Ovary (tissue), 9 donors: ENCODE measurements around the gene TP63. TPM values are rescaled to one million over a fixed set of nuclear protein-coding genes. Genes with fewer than 3 reads are reported as not detected.

Experiments used
- DNase-seq, 5 donors: peaks; one replicate each; pipeline ENCODE4 v3.0.0-alpha.2; 2019 to 2020
- H3K27ac ChIP-seq, 2 donors: fragments of 200-600 bp; one replicate each; pipeline versions ENCODE4 v1.5.1 to v1.8.0; 2019 to 2022
- H3K27me3 ChIP-seq: fragments of 200-600 bp; one replicate; pipeline ENCODE4 v1.8.0; 2022
- H3K36me3 ChIP-seq: fragments of 200-600 bp; sonication (generic); one replicate; pipeline ENCODE4 v1.5.1; 2019
- H3K4me1 ChIP-seq: one replicate; pipeline ENCODE4 v1.8.1; 2013; ENCODE audit warnings: mild to moderate bottlenecking, moderate library complexity; ENCODE audit not compliant: insufficient read depth
- H3K4me3 ChIP-seq: fragments of 200-600 bp; sonication (generic); one replicate; pipeline ENCODE4 v1.5.1; 2017
- H3K9me3 ChIP-seq, 2 donors: fragments of 200-600 bp in 1 of 2; sonication (generic) in 1 of 2; one replicate each; pipeline versions ENCODE4 v1.5.1 to v1.8.1; 2013 to 2019; ENCODE audit warnings: mild to moderate bottlenecking in 1 of 2, moderate library complexity in 1 of 2
- EP300 ChIP-seq: sonication (generic); formaldehyde crosslinking; IDR thresholded peaks from one replicate; pipeline ENCODE4 v1.6.1; 2017; ENCODE audit warnings: antibody characterized with exemption
- POLR2A ChIP-seq: fragments of 450-650 bp; IDR thresholded peaks from one replicate; pipeline ENCODE4 v1.6.1; 2017; ENCODE audit warnings: antibody characterized with exemption, mild to moderate bottlenecking, moderate library complexity
- WGBS, 3 donors: extraction: QIAGEN DNeasy Blood & Tissue Kit in 1 of 3; methylation state at CpG; one replicate each; pipeline versions ENCODE4 v1.1.5 to v1.1.7; 2013 to 2017; 5-methylcytosine and 5-hydroxymethylcytosine counted together
- intact Hi-C, 4 donors: fragments of 100-400 bp; cut with DNase I; formaldehyde crosslinking; loops; one replicate each; pipeline versions ENCODE4 v1.11.0 to v1.15.1; 2022 to 2023
- polyA plus RNA-seq, 2 donors: library from polyadenylated mRNA; stranded (reverse); fragments of 200-250 nt in 1 of 2; fragments of 350-450 nt in 1 of 2; fragmentation: Illumina TruSeq in 1 of 2; extraction: RNeasy Lipid Tissue Mini Kit (QIAGEN cat#74804) in 1 of 2; gene quantifications; one replicate each; pipeline ENCODE4 v1.2.3, GENCODE V29; 2013 to 2014
- total RNA-seq, 7 donors: library from RNA; depleted of rRNA in 2 of 7; stranded (reverse); fragments of >200 nt in 2 of 7; fragmentation: NEBNext Ultra II Directional in 3 of 7; extraction: Animal tissue kit (Norgen Biotek cat#: 25700) in 3 of 7; gene quantifications; one replicate each; pipeline versions ENCODE4 v1.1.0 to v1.2.4, GENCODE V29; 2016 to 2023
- TF ChIP-seq, protein P1 (sequence below), 3 donors: fragments of 450-650 bp in 2 of 3; fragments of 200-600 bp in 1 of 3; IDR thresholded peaks; one replicate each; pipeline versions ENCODE4 v1.5.1 to v1.8.0; 2016 to 2022; ENCODE audit warnings: antibody characterized with exemption in 3 of 3, mild to moderate bottlenecking in 1 of 3
- donor health status: DM: no; HTN: no; CAD: no; lungs with moderate emphysema.
- donor health status: DM: no; HTN: no; CAD: no.
- donor health status: Bipolar disorder and iron deficiency.
- donor health status: DM: yes; HTN: yes; CAD: no.
- donor health status: DM: no; HTN: no; CAD: no.
- donor health status: DM: yes; HTN: yes; CAD: no.

The TP63 gene
- total and polyA plus RNA-seq, 9 donors = 0.15 to 0.79 (median 0.22) TPM; not detected in 1

DNA sequence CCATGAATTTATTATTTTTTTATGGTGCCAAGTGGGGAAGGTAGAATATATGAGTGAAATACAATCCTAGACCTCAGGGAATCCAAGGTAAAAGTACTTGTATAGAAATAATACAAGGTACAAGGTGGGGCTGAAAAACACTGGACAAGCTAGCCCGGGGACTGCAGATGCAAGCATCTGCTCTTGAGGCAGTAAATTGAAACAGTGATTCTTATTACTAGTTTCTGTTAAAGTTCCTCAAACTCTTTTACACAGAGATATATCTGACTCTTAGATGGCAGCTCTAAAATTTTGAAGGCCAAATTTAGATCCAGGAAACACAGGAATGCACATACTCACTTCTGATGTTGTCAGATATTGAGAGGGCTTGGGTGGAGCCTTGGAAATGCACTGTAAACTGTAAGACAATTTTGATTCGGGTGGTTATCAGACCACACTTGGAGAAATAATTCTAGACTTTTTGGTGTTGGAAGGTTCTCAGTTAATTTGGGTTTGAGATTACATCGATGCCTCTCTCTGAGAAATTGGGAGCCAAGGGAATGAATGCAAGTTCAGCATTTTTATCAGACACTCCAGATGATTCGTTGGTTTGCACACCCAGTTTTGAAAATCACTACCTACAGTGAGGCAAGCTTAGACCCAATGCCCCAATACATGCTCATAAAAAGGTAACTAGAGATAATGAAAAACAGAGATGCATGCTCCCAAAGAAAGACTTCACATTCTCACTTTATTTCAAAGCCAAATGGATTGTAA, 7.3 kb downstream of the TP63 start:
- no peaks in the 10 kb centered on the region for H3K27me3 ChIP-seq
- no peak for TF ChIP-seq EP300
- TF ChIP-seq, protein P1, sequence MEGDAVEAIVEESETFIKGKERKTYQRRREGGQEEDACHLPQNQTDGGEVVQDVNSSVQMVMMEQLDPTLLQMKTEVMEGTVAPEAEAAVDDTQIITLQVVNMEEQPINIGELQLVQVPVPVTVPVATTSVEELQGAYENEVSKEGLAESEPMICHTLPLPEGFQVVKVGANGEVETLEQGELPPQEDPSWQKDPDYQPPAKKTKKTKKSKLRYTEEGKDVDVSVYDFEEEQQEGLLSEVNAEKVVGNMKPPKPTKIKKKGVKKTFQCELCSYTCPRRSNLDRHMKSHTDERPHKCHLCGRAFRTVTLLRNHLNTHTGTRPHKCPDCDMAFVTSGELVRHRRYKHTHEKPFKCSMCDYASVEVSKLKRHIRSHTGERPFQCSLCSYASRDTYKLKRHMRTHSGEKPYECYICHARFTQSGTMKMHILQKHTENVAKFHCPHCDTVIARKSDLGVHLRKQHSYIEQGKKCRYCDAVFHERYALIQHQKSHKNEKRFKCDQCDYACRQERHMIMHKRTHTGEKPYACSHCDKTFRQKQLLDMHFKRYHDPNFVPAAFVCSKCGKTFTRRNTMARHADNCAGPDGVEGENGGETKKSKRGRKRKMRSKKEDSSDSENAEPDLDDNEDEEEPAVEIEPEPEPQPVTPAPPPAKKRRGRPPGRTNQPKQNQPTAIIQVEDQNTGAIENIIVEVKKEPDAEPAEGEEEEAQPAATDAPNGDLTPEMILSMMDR (IDR thresholded peaks at IDR 0.05) = no peak
- TF ChIP-seq POLR2A = no peak
- no peak overlapping the region for H3K4me3 ChIP-seq
- intact Hi-C loops = no loop called here
- no peaks in the 10 kb centered on the region for H3K36me3 ChIP-seq
- no peak overlapping the region for H3K27ac ChIP-seq
- no peaks in the 10 kb centered on the region for H3K4me1 ChIP-seq
- WGBS, 3 donors = 73 to 82% (median 73%) methylated on average over 4 of the region's 4 CpGs
- H3K9me3 ChIP-seq = no peaks in the 10 kb centered on the region
- no peak for DNase-seq

DNA sequence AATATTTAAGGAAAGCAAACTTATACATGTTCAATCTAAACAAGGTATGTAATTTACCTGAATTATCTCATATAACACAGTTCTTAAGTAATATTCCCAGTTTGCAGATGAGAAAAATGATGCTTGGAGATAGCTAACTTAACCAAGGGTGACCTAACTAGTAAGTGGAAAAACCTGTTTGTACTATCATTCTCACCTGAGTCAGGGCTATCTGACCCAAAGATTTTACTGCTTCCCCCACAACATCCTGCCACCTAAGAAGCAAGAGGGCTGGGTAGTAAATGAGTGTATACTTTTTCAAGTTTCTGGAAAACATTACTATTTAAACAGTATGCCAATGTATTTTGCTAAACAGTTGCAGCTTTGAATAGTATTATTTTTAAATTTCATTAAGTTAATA, 10.6 kb downstream of the TP63 start:
- no peaks in the 10 kb centered on the region for H3K4me1 ChIP-seq
- intact Hi-C loops = no loop called here
- H3K27me3 ChIP-seq = no peaks in the 10 kb centered on the region
- no peaks in the 10 kb centered on the region for H3K36me3 ChIP-seq
- DNase-seq = no peak
- TF ChIP-seq POLR2A = no peak
- TF ChIP-seq, protein P1 (IDR thresholded peaks at IDR 0.05) = no peak
- no peak for TF ChIP-seq EP300
- H3K4me3 ChIP-seq = no peak overlapping the region
- no peaks in the 10 kb centered on the region for H3K9me3 ChIP-seq
- no peak overlapping the region for H3K27ac ChIP-seq

DNA sequence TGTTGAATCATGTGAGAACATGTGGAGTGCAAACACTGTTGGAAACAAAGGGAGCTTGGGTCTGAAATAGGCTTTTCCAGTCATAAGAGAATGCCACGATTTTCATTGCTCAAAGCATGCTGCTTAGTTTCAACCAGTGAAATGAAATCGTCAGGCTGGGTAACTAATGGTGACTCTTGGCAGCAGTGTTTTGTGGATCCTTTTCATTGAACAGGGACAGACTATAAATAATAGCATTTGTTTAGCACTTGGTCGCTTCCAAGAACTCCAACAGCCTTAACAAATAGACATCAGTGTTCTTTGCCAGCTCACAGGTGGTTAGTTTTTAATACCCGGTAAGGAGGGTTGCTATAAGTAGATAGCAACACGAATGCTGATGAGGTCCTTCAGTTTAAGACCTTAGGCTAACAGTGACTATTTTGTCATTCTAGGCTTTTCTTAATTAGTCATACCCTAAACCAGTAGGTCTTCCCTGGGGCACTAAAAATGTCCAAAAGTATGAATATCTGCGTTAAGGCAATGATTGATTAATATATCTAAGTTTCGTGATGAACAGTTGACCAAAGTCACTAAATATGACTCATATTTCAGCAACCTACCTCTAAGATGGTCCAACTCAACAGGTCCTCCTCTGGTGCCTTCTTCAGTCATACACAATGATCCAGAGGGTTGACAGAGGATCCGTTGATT, 15.8 kb downstream of the TP63 start:
- Histone ChIP-seq H3K4me3 (no peak overlapping the region), H3K27ac (no peak overlapping the region), H3K27me3 (no peaks in the 10 kb centered on the region), H3K36me3 (no peaks in the 10 kb centered on the region), H3K9me3 (no peaks in the 10 kb centered on the region), H3K4me1 (no peaks in the 10 kb centered on the region)
- 81 to 92% (median 84%) methylated on average over 8 of the region's 8 CpGs for WGBS, 3 donors
- intact Hi-C loops = no loop called here
- no peak for DNase-seq
- no peak for TF ChIP-seq POLR2A
- TF ChIP-seq, protein P1 (IDR thresholded peaks at IDR 0.05) = no peak
- TF ChIP-seq EP300 = no peak

DNA sequence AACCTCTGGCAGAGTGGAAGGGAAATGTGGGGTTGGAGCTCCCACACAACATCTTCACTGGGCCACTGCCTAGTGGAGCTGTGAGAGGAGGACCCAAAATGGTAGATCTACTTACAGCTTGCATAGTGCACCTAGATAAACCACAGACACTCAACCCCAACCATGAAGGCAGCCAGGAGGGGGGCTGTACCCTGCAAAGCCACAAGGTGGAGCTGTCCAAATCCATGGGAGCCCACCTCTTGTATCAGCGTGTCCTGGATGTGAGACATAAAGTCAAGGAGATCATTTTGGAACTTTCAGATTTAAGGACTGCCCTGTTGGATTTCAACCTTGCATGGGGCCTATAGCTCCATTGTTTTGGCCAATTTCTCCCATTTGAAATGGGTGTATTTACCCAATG, 20.9 kb downstream of the TP63 start:
- WGBS, 3 donors = 53 to 56% methylated on average over 1 of the region's 1 CpG; no CpG with 5 or more reads in 1 of the 3 donors
- Histone ChIP-seq H3K4me3 (no peak overlapping the region), H3K9me3 (no peaks in the 10 kb centered on the region), H3K4me1 (no peaks in the 10 kb centered on the region), H3K27ac (no peak overlapping the region), H3K27me3 (no peaks in the 10 kb centered on the region), H3K36me3 (no peaks in the 10 kb centered on the region)
- intact Hi-C loops = no loop called here
- DNase-seq = no peak
- TF ChIP-seq, protein P1 (IDR thresholded peaks at IDR 0.05) = no peak
- TF ChIP-seq POLR2A = no peak
